SJSA1 (cell line): ENCODE results near the gene GRIN2B. TPM values are rescaled to one million over a fixed set of nuclear protein-coding genes. Genes with fewer than 3 reads are reported as not detected.

Experiments used
- DNase-seq, 2 experiments: peaks; one replicate each; pipeline ENCODE4 v3.0.0-alpha.2; 2015 to 2020; ENCODE audit warnings: low spot score in 2 of 2, low read depth in 1 of 2
- H3K27ac ChIP-seq: fragments of 250-450 bp; sonication (Bioruptor Pico); 2 replicates; pipeline ENCODE4 v1.5.1; 2020; ENCODE audit warnings: mild to moderate bottlenecking, moderate library complexity
- H3K27me3 ChIP-seq: fragments of 250-450 bp; sonication (Bioruptor Pico); replicated peaks from 2 replicates; pipeline ENCODE4 v1.5.1; 2020; ENCODE audit warnings: mild to moderate bottlenecking, moderate library complexity
- H3K36me3 ChIP-seq: fragments of 250-450 bp; sonication (Bioruptor Pico); 2 replicates; pipeline ENCODE4 v1.5.1; 2020; ENCODE audit warnings: mild to moderate bottlenecking
- H3K4me1 ChIP-seq: fragments of 250-450 bp; sonication (Bioruptor Pico); replicated peaks from 2 replicates; pipeline ENCODE4 v1.6.1; 2021; ENCODE audit warnings: mild to moderate bottlenecking
- H3K4me3 ChIP-seq: fragments of 250-450 bp; sonication (Bioruptor Pico); 2 replicates; pipeline ENCODE4 v1.5.1; 2020; ENCODE audit warnings: mild to moderate bottlenecking
- H3K9me3 ChIP-seq: fragments of 250-450 bp; sonication (Bioruptor Pico); replicated peaks from 2 replicates; pipeline ENCODE4 v1.5.1; 2020; ENCODE audit warnings: mild to moderate bottlenecking
- total RNA-seq: library from RNA; depleted of rRNA; stranded (reverse); fragments of >200 nt; shearing (Covaris generic); gene quantifications from 2 replicates; pipeline ENCODE4 v1.2.3, GENCODE V29; 2014

Gene GRIN2B
- total RNA-seq, 1 experiment from 2014 or later, result not detected

DNA sequence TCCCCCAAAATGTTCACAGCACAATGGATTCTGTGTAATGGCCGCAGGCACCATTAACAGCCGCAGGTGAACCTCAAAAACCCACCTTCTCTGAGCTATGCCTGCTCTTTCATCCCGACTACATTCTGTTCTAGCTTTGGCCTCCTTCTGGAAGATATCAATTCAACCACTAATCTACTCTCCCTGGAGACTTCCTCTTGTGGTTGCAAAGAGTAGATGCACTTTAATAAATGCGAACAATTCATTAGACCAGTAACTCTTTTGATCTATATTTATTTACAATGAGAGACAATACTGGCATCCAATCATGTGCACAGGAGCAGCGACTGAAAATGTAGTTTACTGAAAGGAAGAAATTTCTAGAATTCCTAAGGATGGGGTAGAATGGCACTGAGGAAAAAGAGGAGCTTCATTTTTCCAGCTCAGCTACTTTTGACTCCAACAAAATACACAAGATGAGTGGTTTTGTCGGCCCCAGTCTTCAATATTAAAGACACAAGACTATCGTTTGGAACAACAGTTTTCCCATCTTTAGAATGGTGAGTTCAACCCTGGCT, 5.3 kb downstream of the GRIN2B start:
- no peaks in the 10 kb centered on the region for H3K4me1 ChIP-seq
- H3K9me3 ChIP-seq, result no peaks in the 10 kb centered on the region
- H3K4me3 ChIP-seq, result no peak overlapping the region
- DNase-seq, result no peak
- peaks cover 15% of the 10 kb centered on the region for H3K27me3 ChIP-seq
- no peaks in the 10 kb centered on the region for H3K36me3 ChIP-seq
- H3K27ac ChIP-seq, result no peak overlapping the region

DNA sequence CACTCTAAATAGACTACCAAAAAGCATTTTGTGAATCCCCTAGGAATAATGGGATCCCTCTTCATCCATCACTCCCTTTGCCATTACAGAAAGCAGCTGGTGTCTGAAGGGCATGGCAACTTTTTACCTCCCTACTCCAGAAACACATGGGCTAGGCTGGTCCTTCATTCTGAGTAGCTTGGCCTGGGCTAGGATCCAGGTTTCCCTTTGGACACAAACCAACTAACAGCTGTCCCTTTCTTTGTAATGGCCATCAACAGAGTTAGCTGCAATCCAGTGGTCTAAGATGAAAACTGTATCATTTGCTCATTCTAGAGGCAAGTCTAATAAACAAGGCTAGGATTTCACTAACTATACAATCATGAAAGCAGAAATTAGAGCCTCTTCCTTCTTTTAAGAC, 7.4 kb downstream of the GRIN2B start:
- H3K4me3 ChIP-seq, result no peak overlapping the region
- H3K36me3 ChIP-seq, result no peaks in the 10 kb centered on the region
- no peaks in the 10 kb centered on the region for H3K9me3 ChIP-seq
- no peak overlapping the region for H3K27ac ChIP-seq
- DNase-seq, result no peak
- H3K4me1 ChIP-seq, result no peaks in the 10 kb centered on the region
- H3K27me3 ChIP-seq, result no peaks in the 10 kb centered on the region; the same call in 1 of the 2 replicates

DNA sequence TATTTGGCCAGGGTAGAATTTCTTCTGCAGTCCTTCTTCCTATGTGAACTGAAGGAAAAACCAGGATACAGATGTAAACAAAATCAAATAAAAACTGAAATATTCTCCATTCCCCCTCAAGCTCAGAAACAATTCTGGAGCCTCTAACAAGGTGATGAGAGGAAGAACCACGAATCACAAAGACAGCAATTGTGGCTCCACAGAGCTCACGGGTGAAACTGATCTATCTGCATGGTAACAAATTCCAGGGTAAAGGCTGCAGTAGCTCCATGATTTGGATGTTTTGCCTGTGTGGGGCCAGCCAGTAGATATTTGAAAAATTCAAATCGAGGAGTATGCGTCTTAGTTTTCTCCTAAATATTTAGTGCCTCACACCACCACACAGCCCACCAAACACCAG, 10.6 kb downstream of the GRIN2B start:
- Histone ChIP-seq H3K9me3 (no peaks in the 10 kb centered on the region), H3K27me3 (no peaks in the 10 kb centered on the region), H3K4me1 (no peaks in the 10 kb centered on the region), H3K27ac (no peak overlapping the region), H3K4me3 (no peak overlapping the region), H3K36me3 (no peaks in the 10 kb centered on the region)
- no peak for DNase-seq

DNA sequence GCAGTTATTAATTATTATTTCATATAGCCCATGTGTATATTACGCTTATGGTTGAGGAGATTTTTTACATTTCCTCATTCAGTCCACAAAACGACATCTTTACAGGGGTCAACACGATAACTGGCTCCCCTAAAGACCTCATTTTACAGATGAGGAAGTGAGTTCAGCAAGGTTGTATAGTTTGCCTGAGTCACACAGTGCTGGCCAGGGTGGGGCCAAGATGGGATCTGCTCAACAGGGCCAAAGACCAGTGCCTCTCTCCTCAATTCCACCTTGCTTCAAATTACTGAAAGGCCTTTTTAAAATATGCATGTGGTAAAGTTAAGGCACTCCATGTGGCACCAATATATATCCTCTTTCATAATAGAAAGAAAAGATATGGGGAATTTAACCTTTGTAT, 13.1 kb downstream of the GRIN2B start:
- DNase-seq, result no peak
- Histone ChIP-seq H3K9me3 (no peaks in the 10 kb centered on the region), H3K27me3 (no peaks in the 10 kb centered on the region), H3K36me3 (no peaks in the 10 kb centered on the region), H3K27ac (no peak overlapping the region), H3K4me3 (no peak overlapping the region), H3K4me1 (no peaks in the 10 kb centered on the region)

DNA sequence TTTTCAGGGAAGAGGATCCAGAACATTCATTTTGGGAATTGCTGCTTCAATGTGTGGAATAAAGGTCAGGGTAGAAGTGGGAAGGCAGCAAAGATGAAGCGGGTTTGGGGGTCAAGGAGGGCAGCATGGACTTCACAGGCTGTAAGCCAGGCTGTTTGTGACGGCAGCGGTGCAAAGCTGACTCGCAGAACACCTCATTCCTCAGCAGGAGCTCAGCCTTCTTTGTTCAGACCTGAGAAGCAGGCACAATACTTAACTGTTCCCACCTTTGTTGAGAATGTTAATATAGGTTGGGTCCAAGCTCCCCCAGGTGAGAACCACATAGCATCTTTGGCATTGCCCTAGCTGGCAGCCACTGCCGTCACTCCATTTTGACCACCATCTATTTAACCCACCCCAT, 16.7 kb downstream of the GRIN2B start:
- Histone ChIP-seq H3K27me3 (no peaks in the 10 kb centered on the region), H3K4me1 (no peaks in the 10 kb centered on the region), H3K36me3 (no peaks in the 10 kb centered on the region), H3K4me3 (no peak overlapping the region), H3K27ac (no peak overlapping the region), H3K9me3 (no peaks in the 10 kb centered on the region)
- no peak for DNase-seq

DNA sequence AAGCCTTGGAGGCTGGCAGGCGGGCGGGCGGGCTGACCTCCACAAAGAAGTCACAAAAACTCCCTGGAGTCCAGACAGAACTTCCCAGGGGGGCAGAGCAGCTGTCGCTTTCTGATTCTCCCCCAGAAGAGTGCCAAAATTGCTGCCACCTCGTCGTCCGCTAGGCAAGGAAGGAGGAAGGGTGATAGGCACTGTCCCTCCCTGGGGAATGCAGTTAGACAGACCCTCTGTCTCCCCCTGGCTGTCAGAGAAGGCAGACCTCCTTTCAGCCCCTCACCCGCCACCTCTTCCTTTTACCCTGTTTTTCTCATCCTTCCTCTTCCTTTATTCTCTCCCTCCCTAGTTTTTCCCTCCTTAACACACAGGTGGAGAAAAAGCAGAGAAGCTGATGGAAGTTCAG, 18.7 kb downstream of the GRIN2B start:
- Histone ChIP-seq H3K4me3 (no peak overlapping the region), H3K4me1 (no peaks in the 10 kb centered on the region), H3K27ac (no peak overlapping the region), H3K27me3 (no peaks in the 10 kb centered on the region), H3K36me3 (no peaks in the 10 kb centered on the region), H3K9me3 (no peaks in the 10 kb centered on the region)
- DNase-seq, result no peak

DNA sequence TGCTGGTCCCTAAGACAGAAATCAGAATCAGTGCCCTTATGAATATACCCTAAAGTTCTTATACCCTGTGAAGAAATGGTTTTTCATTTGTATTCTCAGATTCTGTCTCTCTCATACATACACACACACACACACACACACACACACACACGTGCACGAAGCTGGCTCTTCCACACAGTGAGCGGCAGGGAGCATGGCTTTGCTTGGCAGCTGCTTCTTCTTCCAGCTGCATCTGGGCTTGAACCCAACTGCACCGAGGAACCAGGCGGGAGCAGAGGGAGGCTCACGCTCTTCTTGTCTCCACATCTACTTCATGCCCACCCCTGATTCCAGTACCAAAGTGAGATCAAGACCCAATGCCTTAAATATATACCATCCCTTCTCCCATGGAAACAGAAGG, 19.4 kb downstream of the GRIN2B start:
- no peaks in the 10 kb centered on the region for H3K4me1 ChIP-seq
- DNase-seq, result no peak
- H3K27ac ChIP-seq, result no peak overlapping the region
- no peaks in the 10 kb centered on the region for H3K9me3 ChIP-seq
- no peaks in the 10 kb centered on the region for H3K36me3 ChIP-seq
- H3K27me3 ChIP-seq, result no peaks in the 10 kb centered on the region
- H3K4me3 ChIP-seq, result no peak overlapping the region

DNA sequence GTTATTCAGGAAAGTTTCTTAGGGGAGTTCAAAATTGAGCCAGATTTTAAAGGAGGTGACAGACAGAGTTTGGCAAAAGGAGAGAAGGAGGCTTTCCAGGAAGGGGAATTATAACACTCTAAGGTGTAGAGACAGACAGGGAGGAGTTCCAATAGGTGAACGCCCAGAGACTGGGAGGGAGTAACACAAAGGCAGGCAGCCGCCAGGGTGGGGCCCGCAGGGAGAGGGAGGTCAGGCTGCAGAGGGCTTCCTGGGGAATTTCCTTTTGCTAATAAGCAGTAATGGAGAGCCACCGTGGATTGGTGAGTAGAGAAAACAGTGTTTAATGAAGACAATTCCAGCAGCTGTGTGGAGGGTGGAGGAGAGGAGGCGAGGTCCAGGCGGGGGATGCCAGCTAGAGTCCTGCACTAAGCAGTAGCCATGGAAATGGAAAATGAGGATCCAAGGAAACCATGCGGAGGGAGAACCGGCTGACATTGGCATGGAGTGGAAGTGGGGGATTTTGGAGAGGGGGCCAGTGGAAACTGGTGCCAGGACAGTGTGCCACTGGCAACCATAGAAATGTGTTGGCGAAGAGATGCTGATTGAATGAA, 22.2 kb downstream of the GRIN2B start:
- no peak overlapping the region for H3K4me3 ChIP-seq
- DNase-seq, result no peak
- no peaks in the 10 kb centered on the region for H3K9me3 ChIP-seq
- H3K27ac ChIP-seq, result no peak overlapping the region
- no peaks in the 10 kb centered on the region for H3K36me3 ChIP-seq
- H3K27me3 ChIP-seq, result no peaks in the 10 kb centered on the region; the same call in 1 of the 2 replicates
- H3K4me1 ChIP-seq, result no peaks in the 10 kb centered on the region

DNA sequence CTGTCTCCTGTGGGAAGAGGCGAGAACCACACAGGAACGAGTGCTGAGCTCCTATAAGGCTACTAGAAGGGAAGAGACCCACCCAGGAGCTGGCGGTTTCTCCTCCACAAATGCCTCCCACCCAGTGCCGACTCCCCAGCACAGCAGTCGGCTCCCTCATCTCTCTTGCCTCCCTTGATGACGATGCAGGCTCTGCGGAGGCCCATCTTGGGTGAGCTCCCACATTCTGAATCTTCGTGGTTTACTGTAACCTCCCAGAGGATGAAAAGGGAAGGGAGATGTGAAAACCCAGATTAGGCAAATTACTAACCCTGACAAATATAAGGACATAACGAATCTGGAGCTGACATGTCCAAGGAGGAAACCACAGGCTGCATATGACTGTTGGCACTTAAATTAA, 23.8 kb downstream of the GRIN2B start:
- no peaks in the 10 kb centered on the region for H3K36me3 ChIP-seq
- no peaks in the 10 kb centered on the region for H3K4me1 ChIP-seq

DNA sequence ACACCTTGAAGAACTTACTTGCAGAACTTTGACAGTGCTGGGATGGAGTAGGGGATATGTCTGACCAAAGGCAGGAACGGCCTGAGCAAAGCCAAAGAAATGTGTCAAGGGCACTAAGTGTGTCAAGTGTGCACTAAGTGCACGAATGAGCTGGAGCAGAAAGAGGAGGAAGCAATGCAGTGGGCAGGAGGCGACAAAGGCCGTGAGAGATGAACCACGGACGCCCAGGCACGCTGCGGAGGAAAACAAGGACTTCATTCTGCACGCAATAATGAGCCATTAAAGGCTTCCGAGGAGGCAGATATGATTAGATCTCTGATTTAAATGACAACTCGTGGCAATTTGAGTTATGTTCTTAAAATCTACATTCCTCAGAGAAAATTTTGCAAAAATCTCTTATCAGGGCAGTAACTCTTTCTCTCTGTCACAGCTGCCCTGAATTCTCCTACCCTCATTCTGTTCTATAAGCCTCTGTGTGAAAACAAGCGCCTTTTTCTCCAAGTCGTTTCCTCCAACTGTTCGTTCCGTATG, 25.3 kb downstream of the GRIN2B start:
- H3K27me3 ChIP-seq, result no peaks in the 10 kb centered on the region; the same call in 1 of the 2 replicates

More for the DNA sequence above, 23.8 kb downstream of the GRIN2B start:
- DNase-seq, result no peak
- Histone ChIP-seq H3K27ac (no peak overlapping the region), H3K9me3 (no peaks in the 10 kb centered on the region), H3K4me3 (no peak overlapping the region), H3K27me3 (no peaks in the 10 kb centered on the region; the same call in 1 of the 2 replicates)

DNA sequence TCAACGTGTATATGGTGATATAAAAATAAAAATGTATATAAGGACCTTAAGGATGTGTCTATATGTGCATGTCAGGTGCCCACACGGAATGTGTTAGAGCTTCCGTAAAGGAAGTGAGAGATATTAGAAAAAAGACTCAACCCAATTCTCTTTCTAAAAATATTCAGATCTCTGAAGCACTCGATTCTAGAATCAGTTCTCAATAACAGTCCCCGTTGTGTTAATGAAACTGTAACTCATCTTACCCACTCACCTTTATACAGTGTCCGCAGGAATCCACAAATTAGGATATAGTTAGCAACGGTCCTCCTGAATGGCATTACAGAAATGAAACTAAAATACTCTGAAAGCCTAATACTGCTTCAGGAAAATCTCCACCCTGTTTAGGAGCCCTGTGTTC, 29.3 kb downstream of the GRIN2B start:
- DNase-seq, result no peak
- no peak overlapping the region for H3K27ac ChIP-seq
- no peak overlapping the region for H3K4me3 ChIP-seq
- H3K36me3 ChIP-seq, result no peaks in the 10 kb centered on the region
- no peaks in the 10 kb centered on the region; the same call in 1 of the 2 replicates for H3K27me3 ChIP-seq
- no peaks in the 10 kb centered on the region for H3K9me3 ChIP-seq
- peaks cover 8% of the 10 kb centered on the region; the same call in 1 of the 2 replicates for H3K4me1 ChIP-seq

More for the DNA sequence above, 25.3 kb downstream of the GRIN2B start:
- Histone ChIP-seq H3K9me3 (no peaks in the 10 kb centered on the region), H3K4me1 (no peaks in the 10 kb centered on the region), H3K27ac (no peak overlapping the region), H3K36me3 (no peaks in the 10 kb centered on the region), H3K4me3 (no peak overlapping the region)
- DNase-seq, result no peak

DNA sequence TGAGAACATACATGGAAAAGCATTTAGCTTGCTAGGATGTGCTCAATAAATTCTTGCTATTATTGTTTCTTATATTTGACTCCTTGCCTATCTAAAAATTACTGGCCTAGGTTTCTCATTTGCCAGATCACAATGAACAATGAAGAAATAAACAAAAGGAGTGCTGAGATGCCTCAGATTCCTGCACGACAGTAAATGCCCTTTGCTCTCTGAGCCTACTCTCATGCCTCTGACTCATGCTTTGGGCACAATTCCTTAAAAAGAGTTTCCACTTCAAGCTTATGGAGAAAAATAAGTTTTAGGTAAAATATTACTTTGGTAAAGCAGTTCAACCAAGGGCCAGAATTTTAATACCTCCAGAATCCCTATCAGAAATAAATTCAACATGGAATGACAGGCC, 30.9 kb downstream of the GRIN2B start:
- H3K4me1 ChIP-seq, result peaks cover 8% of the 10 kb centered on the region; the same call in 1 of the 2 replicates
- peak in 1 of 2 experiments; percentile 22 for DNase-seq
- no peaks in the 10 kb centered on the region for H3K9me3 ChIP-seq
- H3K4me3 ChIP-seq, result no peak overlapping the region
- H3K27me3 ChIP-seq, result no peaks in the 10 kb centered on the region; the same call in 1 of the 2 replicates
- H3K27ac ChIP-seq, result peak overlapping the region; percentile 35; the same call in 1 of the 2 replicates
- no peaks in the 10 kb centered on the region for H3K36me3 ChIP-seq

DNA sequence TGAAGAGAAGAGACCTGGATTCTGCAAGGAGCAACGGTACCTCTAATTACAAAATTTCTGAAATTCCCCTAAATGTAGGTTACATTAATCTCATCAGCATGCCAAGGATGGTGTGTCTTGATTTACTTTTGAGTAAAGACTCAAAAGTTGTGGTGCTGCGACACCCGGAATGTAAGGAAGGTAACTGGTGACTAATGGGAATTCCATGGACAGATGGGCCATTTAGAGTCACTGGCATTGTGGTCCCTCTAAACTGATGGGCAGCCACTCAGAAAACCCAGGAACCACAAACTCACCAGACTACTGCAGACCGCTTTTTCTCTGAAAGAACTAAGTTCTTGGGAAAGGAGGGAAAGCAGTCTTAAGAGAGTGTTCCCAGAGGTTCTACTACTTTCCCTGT, 32.8 kb downstream of the GRIN2B start:
- H3K4me1 ChIP-seq, result peaks cover 8% of the 10 kb centered on the region; the same call in 1 of the 2 replicates
- H3K4me3 ChIP-seq, result no peak overlapping the region
- no peaks in the 10 kb centered on the region for H3K27me3 ChIP-seq
- DNase-seq, result no peak
- H3K36me3 ChIP-seq, result no peaks in the 10 kb centered on the region
- no peak overlapping the region for H3K27ac ChIP-seq
- H3K9me3 ChIP-seq, result no peaks in the 10 kb centered on the region

DNA sequence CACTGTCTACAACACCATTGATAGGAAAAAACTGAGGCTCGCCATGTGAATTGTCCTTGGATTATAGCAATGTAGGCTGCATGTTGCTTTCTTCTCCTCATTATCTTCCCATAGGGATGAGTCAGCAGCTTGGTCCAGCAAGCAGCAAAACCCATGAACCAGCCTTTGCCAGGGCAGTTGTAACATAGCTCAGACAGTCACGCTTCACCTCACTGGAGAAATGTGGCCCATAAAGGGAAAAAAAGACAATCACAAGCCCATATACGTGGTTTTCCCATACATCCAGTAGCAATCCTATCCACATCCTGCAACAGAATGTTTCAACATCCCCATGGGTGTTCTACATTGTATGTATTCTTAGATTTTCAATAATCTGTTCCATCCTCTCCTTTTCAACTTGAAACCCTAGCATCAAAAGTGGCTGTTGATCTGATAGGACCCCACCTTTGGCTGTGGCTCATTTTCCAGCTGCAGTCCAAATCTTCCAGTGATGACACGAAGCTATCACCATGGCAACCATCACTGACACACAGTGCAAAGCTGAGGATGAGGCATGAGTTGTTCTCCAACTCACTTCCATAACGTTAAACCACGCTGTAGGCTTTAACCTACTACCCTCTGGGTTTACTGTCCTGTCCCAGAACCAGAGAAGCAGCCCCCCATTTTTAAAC, 34.0 kb downstream of the GRIN2B start:
- Histone ChIP-seq H3K4me3 (no peak overlapping the region), H3K9me3 (no peaks in the 10 kb centered on the region), H3K4me1 (peaks cover 8% of the 10 kb centered on the region; the same call in 1 of the 2 replicates), H3K27me3 (no peaks in the 10 kb centered on the region), H3K27ac (no peak overlapping the region), H3K36me3 (no peaks in the 10 kb centered on the region)
- DNase-seq, result no peak
